ENCODE results near the gene PEX14. TPM values are rescaled to one million over a fixed set of nuclear protein-coding genes. Genes with fewer than 3 reads are reported as not detected.
A peak's percentile ranks its signal among the peaks of the same experiment; 100 is the strongest.
"Not testable (repeated sequence)": the region's sequence is repeated elsewhere in the genome, so short reads cannot be mapped to it uniquely, and the experiment has no call there.

Gene PEX14
- total RNA-seq, 1 donor from 2014 or later = 21.6 TPM

- H3K36me3 ChIP-seq = peaks cover 0 to 15% of the 10 kb centered on the region in 2 donors
- peaks cover 28% of the 10 kb centered on the region for H3K4me1 ChIP-seq
- intact Hi-C loops (cut with DNase I) = no loop called here
- H3K9me3 ChIP-seq = no peaks in the 10 kb centered on the region
- peak within 1 kb of the TSS; percentile 77 to 81 for H3K4me3 ChIP-seq
- no peaks in the 10 kb centered on the region for H3K27me3 ChIP-seq
- peak in 1 of 2 donors; percentile 94 for DNase-seq (ENCODE audit: extremely low spot score in 2 of 2)
- TF ChIP-seq POLR2A (IDR thresholded peaks at IDR 0.05) (no peak), POLR2AphosphoS5 (IDR thresholded peaks at IDR 0.05; ENCODE audit: insufficient read depth in 1 of 2, low read depth in 1 of 2) (peak; percentile 91 to 97), CTCF (IDR thresholded peaks at IDR 0.05) (no peak)
- H3K27ac ChIP-seq = peak within 1 kb of the TSS; percentile 78
Observed at GRCh38 chr1:10472220-10473144, 2.3 kb upstream of the PEX14 start, which contains the start of gene DFFA. TSS of gene DFFA (minus strand) at chr1:10472529. CDS start at chr1:10472458, 71 bp downstream.

- no peak for DNase-seq (ENCODE audit: extremely low spot score in 2 of 2)
- Histone ChIP-seq H3K27ac (no peak overlapping the region), H3K36me3 (peaks cover 0 to 8% of the 10 kb centered on the region in 2 donors), H3K9me3 (no peaks in the 10 kb centered on the region), H3K4me1 (peaks cover 28% of the 10 kb centered on the region), H3K27me3 (no peaks in the 10 kb centered on the region), H3K4me3 (peak overlapping the region in 1 of 2 donors; percentile 77)
- no peak for TF ChIP-seq POLR2AphosphoS5 (IDR thresholded peaks at IDR 0.05; ENCODE audit: insufficient read depth in 1 of 2, low read depth in 1 of 2)
- no peak for TF ChIP-seq POLR2A (IDR thresholded peaks at IDR 0.05)
- no peak for TF ChIP-seq CTCF (IDR thresholded peaks at IDR 0.05)
- intact Hi-C loops (cut with DNase I) = no loop called here
Observed at GRCh38 chr1:10473145-10473765, 1.5 kb upstream of the PEX14 start.

GRCh38 chr1:10474309-10474612 is 489 bp upstream of the PEX14 start:
- intact Hi-C loops (cut with DNase I); H3K36me3 ChIP-seq; H3K27me3 ChIP-seq; DNase-seq (ENCODE audit: extremely low spot score in 2 of 2); H3K9me3 ChIP-seq: not testable (repeated sequence)
- peak overlapping the region; percentile 91 to 98 for H3K4me3 ChIP-seq
- H3K4me1 ChIP-seq = peaks cover 28% of the 10 kb centered on the region
- H3K27ac ChIP-seq = peak overlapping the region; percentile 87

- peak overlapping the region; percentile 87 for H3K27ac ChIP-seq
Observed at GRCh38 chr1:10475510-10475909, 760 bp downstream of the PEX14 start.

GRCh38 chr1:10479296-10479695 is 4.5 kb downstream of the PEX14 start:
- H3K4me3 ChIP-seq = no peak overlapping the region
- H3K27ac ChIP-seq = no peak overlapping the region
- intact Hi-C loops (cut with DNase I) = no loop called here
- H3K27me3 ChIP-seq = no peaks in the 10 kb centered on the region
- H3K36me3 ChIP-seq = no peaks in the 10 kb centered on the region
- TF ChIP-seq POLR2A (IDR thresholded peaks at IDR 0.05) (no peak), POLR2AphosphoS5 (IDR thresholded peaks at IDR 0.05; ENCODE audit: insufficient read depth in 1 of 2, low read depth in 1 of 2) (no peak), CTCF (IDR thresholded peaks at IDR 0.05) (no peak)
- peaks cover 14% of the 10 kb centered on the region for H3K4me1 ChIP-seq
- no peak for DNase-seq (ENCODE audit: extremely low spot score in 2 of 2)
- H3K9me3 ChIP-seq = no peaks in the 10 kb centered on the region

More at GRCh38 chr1:10475510-10475909, 760 bp downstream of the PEX14 start:
- H3K4me3 ChIP-seq = peak overlapping the region; percentile 91 to 98
- no peaks in the 10 kb centered on the region for H3K9me3 ChIP-seq
- H3K4me1 ChIP-seq = peaks cover 28% of the 10 kb centered on the region
- TF ChIP-seq POLR2A (IDR thresholded peaks at IDR 0.05) (no peak), CTCF (IDR thresholded peaks at IDR 0.05) (no peak), POLR2AphosphoS5 (IDR thresholded peaks at IDR 0.05; ENCODE audit: insufficient read depth in 1 of 2, low read depth in 1 of 2) (no peak)
- no peaks in the 10 kb centered on the region for H3K27me3 ChIP-seq
- no peak for DNase-seq (ENCODE audit: extremely low spot score in 2 of 2)
- intact Hi-C loops (cut with DNase I) = no loop called here
- no peaks in the 10 kb centered on the region for H3K36me3 ChIP-seq
